ENCODE results near the gene HERC2. TPM values are rescaled to one million over a fixed set of nuclear protein-coding genes. Genes with fewer than 3 reads are reported as not detected.
A peak's percentile ranks its signal among the peaks of the same experiment; 100 is the strongest.
"Not testable (repeated sequence)": the region's sequence is repeated elsewhere in the genome, so short reads cannot be mapped to it uniquely, and the experiment has no call there.

HERC2 gene
- total RNA-seq, 1 experiment from 2014 or later, result 19.7 TPM

- no peak overlapping the region for H3K27ac Mint-ChIP-seq (ENCODE audit: unreplicated experiment)
- intact Hi-C loops (cut with micrococcal nuclease; ENCODE audit: unreplicated experiment), result no loop called here
- H3K9me3 Mint-ChIP-seq (ENCODE audit: low read depth, unreplicated experiment), result no peaks in the 10 kb centered on the region
- no peaks in the 10 kb centered on the region for H3K4me1 Mint-ChIP-seq (ENCODE audit: low read depth, unreplicated experiment)
- no peak for TF ChIP-seq CTCF (IDR thresholded peaks at IDR 0.05; ENCODE audit: unreplicated experiment)
- CTCF ChIA-PET, result no interaction called here
- no peak overlapping the region for H3K4me3 Mint-ChIP-seq (ENCODE audit: low read depth, unreplicated experiment)
- BruUV-seq (replicated peaks), result no TSS peak
- DNase-seq, result no peak
- peaks cover 4% of the 10 kb centered on the region for H3K36me3 Mint-ChIP-seq (ENCODE audit: insufficient read depth, unreplicated experiment)
- no peaks in the 10 kb centered on the region for H3K27me3 Mint-ChIP-seq (ENCODE audit: unreplicated experiment)
These were observed 197.1 kb downstream of the HERC2 start for GRCh38 chr15:28124841-28125240.

- BruUV-seq (replicated peaks), result no TSS peak
- Mint-ChIP-seq H3K4me3 (ENCODE audit: low read depth, unreplicated experiment) (no peak overlapping the region), H3K36me3 (ENCODE audit: insufficient read depth, unreplicated experiment) (peaks cover 4% of the 10 kb centered on the region), H3K27ac (ENCODE audit: unreplicated experiment) (no peak overlapping the region), H3K4me1 (ENCODE audit: low read depth, unreplicated experiment) (no peaks in the 10 kb centered on the region), H3K27me3 (ENCODE audit: unreplicated experiment) (no peaks in the 10 kb centered on the region), H3K9me3 (ENCODE audit: low read depth, unreplicated experiment) (no peaks in the 10 kb centered on the region)
- CTCF ChIA-PET, result no interaction called here
- DNase-seq, result peak; percentile 45
- TF ChIP-seq CTCF (IDR thresholded peaks at IDR 0.05; ENCODE audit: unreplicated experiment), result no peak
- intact Hi-C loops (cut with micrococcal nuclease; ENCODE audit: unreplicated experiment), result loop anchor here (1.0 kb wide), 1 partner anchor 37 kb away; no protein-coding TSS in a partner anchor
These were observed 198.5 kb downstream of the HERC2 start for GRCh38 chr15:28123408-28124023.

DNA sequence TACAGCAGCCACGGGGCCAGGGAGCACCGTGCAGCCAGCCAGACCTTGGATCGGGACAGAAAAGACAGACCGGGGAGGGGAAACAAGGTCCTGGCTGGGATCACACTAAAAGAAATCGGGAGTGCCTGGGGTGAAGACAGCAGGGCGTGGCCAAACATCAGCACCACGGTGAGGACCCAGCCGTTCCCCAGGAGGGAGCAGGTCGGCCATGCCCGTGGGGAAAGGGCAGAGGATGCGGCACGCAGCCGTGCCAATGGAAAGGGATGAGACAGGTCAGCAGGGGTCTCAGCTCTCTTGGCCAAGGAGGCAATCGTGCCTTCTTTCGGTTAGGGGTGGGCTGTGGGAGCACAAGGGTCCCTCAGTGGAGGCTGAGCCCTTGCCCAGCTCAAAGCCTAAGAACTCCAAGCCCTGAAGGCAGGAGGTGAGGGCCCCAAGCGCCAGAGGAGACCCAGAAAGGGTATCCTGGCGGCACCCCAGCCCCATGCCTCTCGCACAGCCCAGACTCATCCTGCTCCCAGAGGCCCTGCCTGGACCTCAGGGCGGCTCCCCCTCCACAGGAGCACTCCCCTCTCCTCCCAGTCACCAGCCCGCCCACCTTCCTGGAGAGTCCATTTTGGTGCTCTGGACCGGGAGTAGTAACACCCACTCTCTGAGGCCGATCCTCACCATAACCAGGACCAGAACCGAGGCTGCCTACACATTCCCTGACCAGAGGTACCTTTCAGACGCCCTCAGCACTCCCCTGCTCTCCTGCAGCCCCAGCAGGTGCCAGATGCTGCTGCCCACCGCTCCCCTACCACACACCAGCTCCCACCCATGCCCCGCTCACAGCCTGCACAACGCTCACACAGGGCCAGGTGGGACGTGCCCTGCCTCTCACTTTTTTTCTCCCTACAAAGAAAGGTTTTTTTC, 199.7 kb downstream of the HERC2 start:
- intact Hi-C loops (cut with micrococcal nuclease; ENCODE audit: unreplicated experiment), result no loop called here
- Mint-ChIP-seq H3K27ac (ENCODE audit: unreplicated experiment) (no peak overlapping the region), H3K9me3 (ENCODE audit: low read depth, unreplicated experiment) (no peaks in the 10 kb centered on the region), H3K36me3 (ENCODE audit: insufficient read depth, unreplicated experiment) (peaks cover 4% of the 10 kb centered on the region), H3K4me3 (ENCODE audit: low read depth, unreplicated experiment) (no peak overlapping the region), H3K4me1 (ENCODE audit: low read depth, unreplicated experiment) (no peaks in the 10 kb centered on the region), H3K27me3 (ENCODE audit: unreplicated experiment) (no peaks in the 10 kb centered on the region)
- BruUV-seq (replicated peaks), result no TSS peak
- TF ChIP-seq CTCF (IDR thresholded peaks at IDR 0.05; ENCODE audit: unreplicated experiment), result no peak
- no peak for DNase-seq
- CTCF ChIA-PET, result no interaction called here

DNA sequence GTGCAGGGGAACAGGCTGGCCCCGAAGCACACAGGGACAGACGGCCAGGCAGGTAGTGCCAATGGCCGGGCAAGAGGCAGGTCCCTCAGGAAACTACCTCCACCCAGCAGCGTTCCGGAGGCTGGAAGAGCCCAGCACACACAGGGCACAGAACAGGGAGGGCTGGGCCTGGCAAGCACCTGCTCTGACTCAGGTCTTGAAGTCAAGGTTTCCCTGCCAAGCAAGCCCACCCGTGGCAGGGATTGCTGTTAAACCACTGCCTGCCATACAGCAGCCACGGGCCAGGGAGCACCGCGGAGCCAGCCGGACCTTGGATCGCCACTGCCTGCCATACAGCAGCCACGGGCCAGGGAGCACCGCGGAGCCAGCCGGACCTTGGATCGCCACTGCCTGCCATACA, 200.4 kb downstream of the HERC2 start:
- H3K4me3 Mint-ChIP-seq (ENCODE audit: low read depth, unreplicated experiment); H3K9me3 Mint-ChIP-seq (ENCODE audit: low read depth, unreplicated experiment); H3K4me1 Mint-ChIP-seq (ENCODE audit: low read depth, unreplicated experiment); intact Hi-C loops (cut with micrococcal nuclease; ENCODE audit: unreplicated experiment); BruUV-seq (replicated peaks); CTCF ChIA-PET; H3K27me3 Mint-ChIP-seq (ENCODE audit: unreplicated experiment); H3K27ac Mint-ChIP-seq (ENCODE audit: unreplicated experiment); DNase-seq; H3K36me3 Mint-ChIP-seq (ENCODE audit: insufficient read depth, unreplicated experiment): not testable (repeated sequence)

GRCh38 chr15:28120359-28120640, 201.7 kb downstream of the HERC2 start:
- intact Hi-C loops (cut with micrococcal nuclease; ENCODE audit: unreplicated experiment), result no loop called here
- DNase-seq, result no peak
- no peaks in the 10 kb centered on the region for H3K9me3 Mint-ChIP-seq (ENCODE audit: low read depth, unreplicated experiment)
- H3K4me3 Mint-ChIP-seq (ENCODE audit: low read depth, unreplicated experiment), result no peak overlapping the region
- TF ChIP-seq CTCF (IDR thresholded peaks at IDR 0.05; ENCODE audit: unreplicated experiment), result no peak
- H3K27me3 Mint-ChIP-seq (ENCODE audit: unreplicated experiment), result no peaks in the 10 kb centered on the region
- CTCF ChIA-PET, result no interaction called here
- no peak overlapping the region for H3K27ac Mint-ChIP-seq (ENCODE audit: unreplicated experiment)
- H3K36me3 Mint-ChIP-seq (ENCODE audit: insufficient read depth, unreplicated experiment), result peaks cover 4% of the 10 kb centered on the region
- BruUV-seq (replicated peaks), result no TSS peak
- H3K4me1 Mint-ChIP-seq (ENCODE audit: low read depth, unreplicated experiment), result no peaks in the 10 kb centered on the region

Data from Calu3 (cell line).